HEK293 (cell line): ENCODE data around the gene KCNQ1.

Experiments used
- CTCF ChIA-PET: fragments of 350-600 bp; formaldehyde crosslinking; extraction: SDS; loops from one replicate; lab custom pipeline; 2021; ENCODE audit warnings: antibody characterized with exemption; lab: Yijun Ruan, JAX
- POLR2A ChIA-PET: fragments of 300-600 bp; formaldehyde crosslinking; extraction: SDS; loops from one replicate; lab custom pipeline; 2020; ENCODE audit warnings: antibody characterized with exemption, inconsistent platforms; lab: Yijun Ruan, JAX
- H3K27ac ChIP-seq: fragments of 200-500 bp; sonication (Bioruptor generic); 2 replicates; pipeline ENCODE4 v1.5.1; 2014; ENCODE audit warnings: low read depth, low read length, control low read depth, inconsistent platforms; ENCODE audit errors: extremely low read depth
- H3K36me3 ChIP-seq, 2 experiments: fragments of 200-500 bp in 1 of 2; sonication (Bioruptor generic) in 1 of 2; 1 replicate in 1 of 2; 2 replicates in 1 of 2; pipeline ENCODE4 v1.5.1; 2014 to 2017; ENCODE audit warnings: inconsistent platforms in 2 of 2, low read length in 2 of 2; ENCODE audit not compliant: control insufficient read depth in 2 of 2, insufficient read depth in 1 of 2
- H3K4me1 ChIP-seq: fragments of 200-500 bp; sonication (Bioruptor generic); 2 replicates; pipeline ENCODE4 v1.5.1; 2014; ENCODE audit warnings: mild to moderate bottlenecking, low read length, inconsistent platforms; ENCODE audit not compliant: control insufficient read depth, insufficient read depth
- H3K4me3 ChIP-seq: 2 replicates; pipeline ENCODE4 v1.5.1; 2011; ENCODE audit warnings: low read depth, mild to moderate bottlenecking, control low read depth, low read length, moderate library complexity
- H3K9me3 ChIP-seq: fragments of 200-500 bp; sonication (Bioruptor generic); 2 replicates; pipeline ENCODE4 v1.5.1; 2014; ENCODE audit warnings: low read depth, low read length, inconsistent platforms; ENCODE audit not compliant: control insufficient read depth, insufficient read depth
- GFI1B ChIP-seq: fragments of 450-650 bp; formaldehyde crosslinking; IDR thresholded peaks from 2 replicates; pipeline ENCODE4 v1.5.1; 2016; ENCODE audit warnings: missing biosample characterization, missing genetic modification characterization
- GLI2 ChIP-seq: fragments of 450-650 bp; formaldehyde crosslinking; IDR thresholded peaks from 2 replicates; pipeline ENCODE4; 2017; ENCODE audit warnings: missing biosample characterization, missing genetic modification characterization, low read depth, borderline replicate concordance
- KLF16 ChIP-seq: fragments of 450-650 bp; formaldehyde crosslinking; IDR thresholded peaks from 2 replicates; pipeline ENCODE4 v1.5.1; 2017; ENCODE audit warnings: missing biosample characterization, missing genetic modification characterization
- PRDM6 ChIP-seq: fragments of 450-650 bp; formaldehyde crosslinking; IDR thresholded peaks from 2 replicates; pipeline ENCODE4 v1.5.1; 2017; ENCODE audit warnings: missing biosample characterization, missing genetic modification characterization
- ZFP69B ChIP-seq: fragments of 450-650 bp; formaldehyde crosslinking; IDR thresholded peaks from 2 replicates; pipeline ENCODE4 v1.5.1; 2016; ENCODE audit warnings: missing biosample characterization, missing genetic modification characterization
- ZNF121 ChIP-seq: fragments of 450-650 bp; formaldehyde crosslinking; IDR thresholded peaks from 2 replicates; pipeline ENCODE4 v1.5.1; 2016; ENCODE audit warnings: missing biosample characterization, missing genetic modification characterization
- ZNF155 ChIP-seq: fragments of 450-650 bp; formaldehyde crosslinking; IDR thresholded peaks from 2 replicates; pipeline ENCODE4 v1.5.1; 2016; ENCODE audit warnings: missing biosample characterization, missing genetic modification characterization
- ZNF324 ChIP-seq: fragments of 450-650 bp; formaldehyde crosslinking; IDR thresholded peaks from 2 replicates; pipeline ENCODE4 v1.5.1; 2016; ENCODE audit warnings: missing biosample characterization, missing genetic modification characterization
- ZNF366 ChIP-seq: fragments of 450-650 bp; formaldehyde crosslinking; conservative IDR thresholded peaks from 2 replicates; pipeline ENCODE4 v1.5.1; 2016; ENCODE audit warnings: missing biosample characterization, missing genetic modification characterization
- ZNF521 ChIP-seq: fragments of 450-650 bp; formaldehyde crosslinking; IDR thresholded peaks from 2 replicates; pipeline ENCODE4 v1.5.1; 2017; ENCODE audit warnings: missing biosample characterization, mild to moderate bottlenecking, missing genetic modification characterization
- ZNF529 ChIP-seq: fragments of 450-650 bp; formaldehyde crosslinking; IDR thresholded peaks from 2 replicates; pipeline ENCODE4 v1.5.1; 2017; ENCODE audit warnings: missing genetic modification characterization, missing biosample characterization; ENCODE audit not compliant: insufficient replicate concordance
- ZNF623 ChIP-seq: fragments of 450-650 bp; formaldehyde crosslinking; IDR thresholded peaks from 2 replicates; pipeline ENCODE4 v1.5.1; 2016; ENCODE audit warnings: missing biosample characterization, missing genetic modification characterization
- ZNF664 ChIP-seq: fragments of 450-650 bp; formaldehyde crosslinking; IDR thresholded peaks from 2 replicates; pipeline ENCODE4 v1.5.1; 2016; ENCODE audit warnings: missing biosample characterization, missing genetic modification characterization
- ZNF677 ChIP-seq: fragments of 450-650 bp; IDR thresholded peaks from 2 replicates; pipeline ENCODE4 v1.5.0; 2018; ENCODE audit warnings: missing biosample characterization, mild to moderate bottlenecking, missing genetic modification characterization, moderate library complexity
- ZNF791 ChIP-seq: fragments of 450-650 bp; formaldehyde crosslinking; IDR thresholded peaks from 2 replicates; pipeline ENCODE4 v1.5.1; 2016; ENCODE audit warnings: missing biosample characterization, missing genetic modification characterization
- TF ChIP-seq, protein P1 (sequence below): fragments of 450-650 bp; formaldehyde crosslinking; IDR thresholded peaks from 2 replicates; pipeline ENCODE4 v1.5.1; 2016; ENCODE audit warnings: missing biosample characterization, missing genetic modification characterization
- TF ChIP-seq, protein P2 (sequence below): fragments of 450-650 bp; formaldehyde crosslinking; IDR thresholded peaks from 2 replicates; pipeline ENCODE4; 2016; ENCODE audit warnings: missing biosample characterization, missing genetic modification characterization

Gene KCNQ1

GRCh38 chr11:2553198-2553597 lies 108.4 kb downstream of the KCNQ1 start (continued):
- TF ChIP-seq, protein P1, sequence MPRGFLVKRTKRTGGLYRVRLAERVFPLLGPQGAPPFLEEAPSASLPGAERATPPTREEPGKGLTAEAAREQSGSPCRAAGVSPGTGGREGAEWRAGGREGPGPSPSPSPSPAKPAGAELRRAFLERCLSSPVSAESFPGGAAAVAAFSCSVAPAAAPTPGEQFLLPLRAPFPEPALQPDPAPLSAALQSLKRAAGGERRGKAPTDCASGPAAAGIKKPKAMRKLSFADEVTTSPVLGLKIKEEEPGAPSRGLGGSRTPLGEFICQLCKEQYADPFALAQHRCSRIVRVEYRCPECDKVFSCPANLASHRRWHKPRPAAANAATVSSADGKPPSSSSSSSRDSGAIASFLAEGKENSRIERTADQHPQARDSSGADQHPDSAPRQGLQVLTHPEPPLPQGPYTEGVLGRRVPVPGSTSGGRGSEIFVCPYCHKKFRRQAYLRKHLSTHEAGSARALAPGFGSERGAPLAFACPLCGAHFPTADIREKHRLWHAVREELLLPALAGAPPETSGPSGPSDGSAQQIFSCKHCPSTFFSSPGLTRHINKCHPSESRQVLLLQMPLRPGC, result no peak
- TF ChIP-seq ZNF529 (tag by site-specific recombination) (no peak), ZNF155 (tag by site-specific recombination) (no peak), ZNF664 (tag by site-specific recombination) (no peak)

DNA sequence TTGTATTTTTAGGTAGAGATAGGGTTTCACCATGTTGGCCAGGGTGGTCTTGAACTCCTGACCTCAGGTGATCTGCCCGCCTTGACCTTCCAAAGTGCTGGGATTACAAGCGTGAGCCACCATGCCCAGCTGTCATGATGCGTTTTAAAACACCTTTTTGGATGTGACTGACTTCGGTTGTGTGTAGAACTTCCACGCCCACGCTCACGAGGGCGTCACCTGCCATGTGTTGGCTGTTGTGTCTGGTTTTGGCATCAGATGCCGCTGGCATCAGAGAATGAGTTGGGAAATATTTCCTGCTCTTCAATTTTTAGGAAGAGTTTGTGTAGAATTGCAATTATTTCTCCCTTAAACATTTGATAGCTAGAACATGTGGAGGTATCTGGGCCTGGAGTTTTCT lies 109.1 kb downstream of the KCNQ1 start:
- TF ChIP-seq ZNF623 (tag by site-specific recombination) (no peak), ZNF677 (no peak), ZNF324 (tag by site-specific recombination) (no peak), GFI1B (tag by site-specific recombination) (no peak), ZFP69B (tag by site-specific recombination) (no peak)
- no peaks in the 10 kb centered on the region for H3K9me3 ChIP-seq
- H3K27ac ChIP-seq, result no peak overlapping the region
- H3K36me3 ChIP-seq, result no peaks in the 10 kb centered on the region
- no peaks in the 10 kb centered on the region for H3K4me1 ChIP-seq
- CTCF ChIA-PET, result interaction anchor here (0.6 to 1.3 kb wide), 2 partner anchors 21 to 35 kb away, joined by 4 read pairs; no protein-coding TSS in a partner anchor
- POLR2A ChIA-PET, result no interaction called here
- no peak overlapping the region for H3K4me3 ChIP-seq

- no peak overlapping the region for H3K27ac ChIP-seq
- no peak overlapping the region for H3K4me3 ChIP-seq
- H3K4me1 ChIP-seq, result no peaks in the 10 kb centered on the region
- no peak for TF ChIP-seq KLF16
- TF ChIP-seq ZNF521, result no peak
- TF ChIP-seq ZNF121 (tag by site-specific recombination), result no peak
- no peak for TF ChIP-seq ZNF791 (tag by site-specific recombination)
- TF ChIP-seq, protein P2, sequence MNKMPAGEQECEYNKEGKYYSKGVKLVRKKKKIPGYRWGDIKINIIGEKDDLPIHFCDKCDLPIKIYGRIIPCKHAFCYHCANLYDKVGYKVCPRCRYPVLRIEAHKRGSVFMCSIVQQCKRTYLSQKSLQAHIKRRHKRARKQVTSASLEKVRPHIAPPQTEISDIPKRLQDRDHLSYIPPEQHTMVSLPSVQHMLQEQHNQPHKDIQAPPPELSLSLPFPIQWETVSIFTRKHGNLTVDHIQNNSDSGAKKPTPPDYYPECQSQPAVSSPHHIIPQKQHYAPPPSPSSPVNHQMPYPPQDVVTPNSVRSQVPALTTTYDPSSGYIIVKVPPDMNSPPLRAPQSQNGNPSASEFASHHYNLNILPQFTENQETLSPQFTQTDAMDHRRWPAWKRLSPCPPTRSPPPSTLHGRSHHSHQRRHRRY (tag by site-specific recombination), result no peak
- no peak for TF ChIP-seq PRDM6 (tag by site-specific recombination)
- TF ChIP-seq GLI2, result no peak
- no peak for TF ChIP-seq ZNF366 (tag by site-specific recombination)
- H3K9me3 ChIP-seq, result no peaks in the 10 kb centered on the region
- POLR2A ChIA-PET, result no interaction called here
- CTCF ChIA-PET, result interaction anchor here (0.7 to 1.3 kb wide), 2 partner anchors 22 to 174 kb away, joined by 3 to 4 read pairs; no protein-coding TSS in a partner anchor
- no peaks in the 10 kb centered on the region for H3K36me3 ChIP-seq
These were observed 109.8 kb downstream of the KCNQ1 start for GRCh38 chr11:2554338-2555207.
